Right lobe of liver (tissue), 4 donors: ENCODE data around the gene GARIN5B.

Source experiments
- CTCF ChIP-seq, 4 donors: fragments of 200-600 bp in 3 of 4; fragments of 450-650 bp in 1 of 4; IDR thresholded peaks; one replicate each; pipeline versions ENCODE4 v1.5.1 to v1.8.0; 2016 to 2022; ENCODE audit warnings: antibody characterized with exemption in 4 of 4, mild to moderate bottlenecking in 2 of 4
- POLR2A ChIP-seq: fragments of 450-650 bp; IDR thresholded peaks from one replicate; pipeline ENCODE4 v1.6.1; 2017; ENCODE audit warnings: antibody characterized with exemption, mild to moderate bottlenecking
- donor health status: DM: no; HTN: no; CAD: no.
- donor health status: DM: no; HTN: no; CAD: no.
- donor health status: DM: no; HTN: yes; CAD: no.

GRCh38 chr19:55319785-55320184, 43.3 kb downstream of the GARIN5B start:
- TF ChIP-seq CTCF (IDR thresholded peaks at IDR 0.05), result no peak
- TF ChIP-seq POLR2A, result no peak
